Naive thymus-derived CD4-positive, alpha-beta T cell (primary cell): ENCODE data around the gene GRK6. TPM values are rescaled to one million over a fixed set of nuclear protein-coding genes. Genes with fewer than 3 reads are reported as not detected.

ENCODE experiments used
- ATAC-seq: fragments of 150-1000 bp; cut with Tn5 transposase; 2 replicates; pipeline ENCODE4 v1.10.0; 2021; ENCODE audit warnings: mild to moderate bottlenecking, moderate library complexity
- CTCF ChIA-PET: fragments of 350-600 bp; sonication (Branson Sonifier 250); formaldehyde crosslinking; loops from one replicate; lab custom pipeline; 2021; ENCODE audit warnings: antibody characterized with exemption; lab: Charles Lee
- POLR2A ChIA-PET: fragments of 350-600 bp; sonication (Branson Sonifier 250); formaldehyde crosslinking; loops from one replicate; lab custom pipeline; 2021; ENCODE audit warnings: antibody characterized with exemption, inconsistent platforms; lab: Charles Lee
- DNase-seq, 9 donors: peaks; one replicate each; pipeline versions ENCODE4 v3.0.0 to v3.0.0-alpha.2; 2020 to 2022; ENCODE audit warnings: mixed read lengths in 1 of 9
- H3K27ac ChIP-seq: one replicate; pipeline ENCODE4 v1.7.0; 2013; ENCODE audit warnings: mild to moderate bottlenecking, low read depth, low read length, moderate library complexity
- H3K27me3 ChIP-seq, 2 donors: one replicate each; pipeline ENCODE4 v1.7.0; 2013; ENCODE audit warnings: low read length in 2 of 2, mild to moderate bottlenecking in 2 of 2, moderate library complexity in 2 of 2; ENCODE audit not compliant: control insufficient read depth in 2 of 2, insufficient read depth in 2 of 2
- H3K36me3 ChIP-seq, 3 experiments: 1 replicate in 2 of 3; 2 replicates in 1 of 3; pipeline ENCODE4 v1.7.0; 2013; ENCODE audit warnings: low read length in 3 of 3, mild to moderate bottlenecking in 3 of 3, moderate library complexity in 1 of 3; ENCODE audit not compliant: insufficient read depth in 3 of 3, control insufficient read depth in 2 of 3
- H3K4me1 ChIP-seq, 2 donors: one replicate each; pipeline ENCODE4 v1.7.0; 2013; ENCODE audit warnings: low read length in 2 of 2, mild to moderate bottlenecking in 2 of 2, moderate library complexity in 1 of 2; ENCODE audit not compliant: control insufficient read depth in 2 of 2, insufficient read depth in 2 of 2
- H3K4me3 ChIP-seq: 2 replicates; pipeline ENCODE4 v1.7.0; 2013; ENCODE audit warnings: mild to moderate bottlenecking, low read length
- H3K9me3 ChIP-seq, 3 experiments: 1 replicate in 2 of 3; 2 replicates in 1 of 3; pipeline ENCODE4 v1.7.0; 2013; ENCODE audit warnings: low read length in 3 of 3; ENCODE audit not compliant: control insufficient read depth in 2 of 3
- H3K27ac Mint-ChIP-seq, 9 donors: one replicate each; pipeline ENCODE4 v1.8.0; 2020 to 2022; ENCODE audit warnings: mixed read lengths in 9 of 9, mild to moderate bottlenecking in 8 of 9, moderate library complexity in 5 of 9, inconsistent platforms in 2 of 9
- H3K27me3 Mint-ChIP-seq, 5 donors: one replicate each; pipeline ENCODE4 v1.8.0; 2021 to 2022; ENCODE audit warnings: mixed read lengths in 5 of 5, mild to moderate bottlenecking in 1 of 5
- H3K36me3 Mint-ChIP-seq, 5 donors: one replicate each; pipeline ENCODE4 v1.8.0; 2020 to 2022; ENCODE audit warnings: mixed read lengths in 5 of 5, mild to moderate bottlenecking in 3 of 5, inconsistent platforms in 1 of 5
- H3K4me1 Mint-ChIP-seq, 7 donors: one replicate each; pipeline ENCODE4 v1.8.0; 2020 to 2022; ENCODE audit warnings: mixed read lengths in 7 of 7, mild to moderate bottlenecking in 3 of 7, inconsistent platforms in 1 of 7
- H3K4me3 Mint-ChIP-seq, 10 donors: one replicate each; pipeline ENCODE4 v1.8.0; 2020 to 2022; ENCODE audit warnings: mild to moderate bottlenecking in 10 of 10, mixed read lengths in 10 of 10, moderate library complexity in 6 of 10, inconsistent platforms in 2 of 10
- H3K9me3 Mint-ChIP-seq, 11 donors: one replicate each; pipeline ENCODE4 v1.8.0; 2020 to 2022; ENCODE audit warnings: mixed read lengths in 11 of 11, mild to moderate bottlenecking in 4 of 11, inconsistent platforms in 1 of 11, moderate library complexity in 1 of 11
- intact Hi-C, 2 donors: fragments of 100-400 bp; cut with micrococcal nuclease; formaldehyde crosslinking; loops; one replicate each; pipeline ENCODE4 v1.15.1; 2023
- polyA plus RNA-seq, 2 donors: library from polyadenylated mRNA; unstranded; fragments of 300-500 nt; fragmentation: Illumina TruSeq; gene quantifications; one replicate each; pipeline ENCODE4 v1.2.3, GENCODE V29; 2021
- total RNA-seq, 6 experiments: library from RNA in 5 of 6; stranded (reverse) in 5 of 6; gene quantifications; 1 replicate in 5 of 6; 2 replicates in 1 of 6; pipeline ENCODE4 v1.2.3 and lab custom pipeline; 2021 to 2026

Gene GRK6
- total and polyA plus RNA-seq, 7 experiments from 2014 or later: 78.8 to 246 (median 200) TPM

DNA sequence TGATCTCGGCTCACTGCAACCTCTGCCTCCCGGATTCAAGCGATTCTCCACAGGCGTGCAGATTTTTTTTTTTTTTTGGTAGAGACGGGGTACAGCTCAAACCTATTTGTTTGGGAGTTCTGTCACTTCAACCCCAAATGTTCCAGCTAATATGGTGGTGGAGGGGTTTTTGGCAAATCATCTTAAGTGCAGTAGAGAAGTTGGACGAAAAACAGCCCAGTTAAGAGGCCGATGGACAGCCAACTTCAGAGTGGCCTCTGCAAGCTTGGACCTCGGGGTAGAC lies 19.4 kb downstream of the GRK6 start:
- DNase-seq (peak in 1 of 9 donors; percentile 20), ATAC-seq (no peak)
- Histone ChIP-seq H3K4me3 (peak overlapping the region; percentile 64), H3K9me3 (no peaks in the 10 kb centered on the region), H3K27me3 (no peaks in the 10 kb centered on the region), H3K27ac (peak overlapping the region; percentile 97), H3K4me1 (peaks cover 7 to 34% of the 10 kb centered on the region in 2 donors), H3K36me3 (peaks cover 0 to 25% (median 4%) of the 10 kb centered on the region in 3 experiments)
- intact Hi-C loops: loop anchor here (1.0 to 2.0 kb wide), 5 partner anchors 8 to 43 kb away; partner anchors contain the start of gene GRK6 (in 1 of the 2)
- peaks cover 0 to 5% (median 0%) of the 10 kb centered on the region in 5 donors for H3K36me3 Mint-ChIP-seq
- no peaks in the 10 kb centered on the region for H3K9me3 Mint-ChIP-seq
- ChIA-PET POLR2A (interaction anchor here (0.5 to 23.1 kb wide), 11 partner anchors 8 to 313 kb away, joined by 3 to 804 read pairs (median 6); partner anchors contain the start of genes F12, GRK6, NSD1 and PFN3), CTCF (interaction anchor here (0.7 to 8.8 kb wide), 10 partner anchors 8 to 57 kb away, joined by 3 to 105 read pairs (median 9); no protein-coding TSS in a partner anchor)
- peak overlapping the region; percentile 77 to 85 (median 82) for H3K4me3 Mint-ChIP-seq
- peaks cover 0 to 10% (median 0%) of the 10 kb centered on the region in 5 donors for H3K27me3 Mint-ChIP-seq
- H3K27ac Mint-ChIP-seq: peak overlapping the region; percentile 86 to 97 (median 92)
- peaks cover 33 to 52% (median 41%) of the 10 kb centered on the region in 7 donors for H3K4me1 Mint-ChIP-seq

DNA sequence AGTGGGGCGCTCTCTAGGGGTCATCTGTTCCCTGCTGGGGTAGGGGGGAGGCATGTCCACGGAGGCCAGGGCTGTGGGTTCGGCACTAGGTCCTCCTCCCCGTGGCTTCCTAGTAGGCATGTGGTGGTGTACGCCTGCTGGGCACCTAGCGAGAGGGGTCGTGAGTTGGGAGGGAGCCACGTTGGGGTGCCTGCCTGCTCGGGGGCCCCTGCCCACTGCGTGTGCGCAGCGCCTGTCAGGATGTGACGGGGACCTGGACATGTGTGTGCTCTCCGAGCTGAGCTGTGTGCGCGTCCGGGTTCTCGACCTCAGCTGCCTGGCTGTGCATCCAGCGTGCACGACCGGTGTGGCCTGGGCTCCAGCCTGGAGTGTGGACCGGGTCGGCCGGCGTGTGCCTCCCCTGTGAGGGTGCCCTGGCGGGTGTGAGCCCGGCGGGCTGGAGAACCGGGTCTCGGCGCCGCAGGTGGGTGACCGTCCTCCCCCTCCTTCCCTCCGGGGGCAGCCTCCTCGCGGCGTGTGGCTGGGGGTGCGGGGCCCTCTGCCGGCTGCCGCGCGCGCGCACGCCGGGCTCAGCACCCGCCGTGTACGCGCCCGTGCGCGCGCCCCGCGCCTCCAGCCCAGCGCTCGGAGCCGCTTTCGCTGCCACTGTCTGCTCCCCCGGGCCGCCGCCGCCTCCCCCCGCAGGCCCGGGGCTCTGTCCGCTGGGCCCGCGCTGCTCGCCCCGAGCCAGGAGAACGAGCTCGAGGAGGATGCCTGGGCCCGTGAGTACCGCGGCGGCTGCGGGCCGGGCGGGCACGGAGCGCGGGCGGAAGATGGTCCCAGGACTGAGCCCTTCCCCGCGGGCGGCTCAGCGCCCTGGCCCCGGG lies 20.0 kb downstream of the GRK6 start, which contains the start of gene PRR7:
Gene PRR7 (plus strand): TSS at position 615 of the 866 bp plus-strand sequence. CDS start 8,254 bp downstream, outside the sequence.
- peak within 1 kb of the TSS; percentile 97 for H3K27ac ChIP-seq
- Mint-ChIP-seq H3K4me3 (peak within 1 kb of the TSS; percentile 77 to 85 (median 82)), H3K27me3 (peaks cover 0 to 10% (median 0%) of the 10 kb centered on the region in 5 donors), H3K27ac (peak within 1 kb of the TSS; percentile 86 to 97 (median 92)), H3K36me3 (peaks cover 0 to 4% (median 0%) of the 10 kb centered on the region in 5 donors), H3K9me3 (no peaks in the 10 kb centered on the region), H3K4me1 (peaks cover 31 to 52% (median 41%) of the 10 kb centered on the region in 7 donors)
- peaks cover 0 to 20% (median 4%) of the 10 kb centered on the region in 3 experiments for H3K36me3 ChIP-seq
- no peaks in the 10 kb centered on the region for H3K9me3 ChIP-seq
- ChIA-PET CTCF (interaction anchor here (0.7 to 8.8 kb wide), 10 partner anchors 8 to 57 kb away, joined by 3 to 105 read pairs (median 6); no protein-coding TSS in a partner anchor), POLR2A (interaction anchor here (0.5 to 23.1 kb wide), 13 partner anchors 9 to 313 kb away, joined by 3 to 804 read pairs (median 6); partner anchors contain the start of genes F12, GRK6, NSD1 and PFN3)
- H3K4me1 ChIP-seq: peaks cover 7 to 34% of the 10 kb centered on the region in 2 donors
- intact Hi-C loops: loop anchor here (1.0 to 2.0 kb wide), 4 partner anchors 8 to 44 kb away; partner anchors contain the start of gene GRK6 (in 2 of the 2)
- no peaks in the 10 kb centered on the region for H3K27me3 ChIP-seq
- H3K4me3 ChIP-seq: peak within 1 kb of the TSS; percentile 64
- DNase-seq (peak; percentile 71 to 85 (median 81)), ATAC-seq (peak; percentile 75)

DNA sequence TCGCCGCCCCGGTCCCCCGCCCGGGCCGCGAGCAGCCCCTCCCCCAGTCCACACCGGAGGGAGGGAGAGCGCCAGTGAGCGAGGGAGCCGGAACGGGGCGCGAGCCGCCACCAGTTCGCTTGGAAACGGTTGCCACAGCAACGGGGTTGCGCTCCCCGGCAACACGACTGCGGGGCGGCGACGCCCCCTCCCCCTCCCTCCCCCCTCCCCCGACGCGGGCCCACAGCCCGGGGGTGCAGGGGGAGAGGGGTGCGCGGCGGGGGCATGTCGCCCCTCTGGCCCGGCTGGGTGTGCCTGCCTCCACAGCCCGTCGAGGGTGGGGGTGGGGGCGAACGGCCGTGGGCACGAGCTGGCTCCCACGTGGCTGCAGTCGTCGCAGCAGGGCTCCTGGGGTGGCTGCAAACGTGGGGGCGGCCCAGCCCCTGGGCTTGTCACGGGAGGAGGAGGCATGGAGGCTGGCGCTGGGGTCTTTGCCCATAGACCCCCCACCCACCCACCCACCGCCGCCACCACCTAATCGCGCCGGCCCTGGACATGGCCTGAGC lies 20.7 kb downstream of the GRK6 start:
- H3K9me3 Mint-ChIP-seq: no peaks in the 10 kb centered on the region
- peak; percentile 69 to 89 (median 80) for DNase-seq
- peaks cover 0 to 4% (median 0%) of the 10 kb centered on the region in 5 donors for H3K36me3 Mint-ChIP-seq
- H3K9me3 ChIP-seq: no peaks in the 10 kb centered on the region
- peak overlapping the region; percentile 64 for H3K4me3 ChIP-seq
- CTCF ChIA-PET: interaction anchor here (1.3 to 8.8 kb wide), 8 partner anchors 8 to 78 kb away, joined by 3 to 105 read pairs (median 6); no protein-coding TSS in a partner anchor
- POLR2A ChIA-PET: interaction anchor here (1.0 to 23.1 kb wide), 10 partner anchors 7 to 78 kb away, joined by 3 to 804 read pairs (median 8); partner anchors contain the start of genes F12, GRK6 and PFN3
- H3K27me3 Mint-ChIP-seq: peaks cover 0 to 15% (median 0%) of the 10 kb centered on the region in 5 donors
- H3K4me1 ChIP-seq: peaks cover 7 to 38% of the 10 kb centered on the region in 2 donors
- H3K4me1 Mint-ChIP-seq: peaks cover 27 to 51% (median 45%) of the 10 kb centered on the region in 7 donors
- peak overlapping the region; percentile 97 for H3K27ac ChIP-seq
- intact Hi-C loops: loop anchor here (1.0 to 2.0 kb wide), 3 partner anchors 21 to 44 kb away; partner anchors contain the start of gene GRK6 (in 1 of the 2)
- H3K36me3 ChIP-seq: peaks cover 0 to 13% (median 4%) of the 10 kb centered on the region in 3 experiments
- peak overlapping the region in 6 of 10 donors; percentile 23 to 77 (median 62) for H3K4me3 Mint-ChIP-seq
- peak overlapping the region in 1 of 9 donors; percentile 69 for H3K27ac Mint-ChIP-seq
- ATAC-seq: peak; percentile 67
- H3K27me3 ChIP-seq: no peaks in the 10 kb centered on the region

DNA sequence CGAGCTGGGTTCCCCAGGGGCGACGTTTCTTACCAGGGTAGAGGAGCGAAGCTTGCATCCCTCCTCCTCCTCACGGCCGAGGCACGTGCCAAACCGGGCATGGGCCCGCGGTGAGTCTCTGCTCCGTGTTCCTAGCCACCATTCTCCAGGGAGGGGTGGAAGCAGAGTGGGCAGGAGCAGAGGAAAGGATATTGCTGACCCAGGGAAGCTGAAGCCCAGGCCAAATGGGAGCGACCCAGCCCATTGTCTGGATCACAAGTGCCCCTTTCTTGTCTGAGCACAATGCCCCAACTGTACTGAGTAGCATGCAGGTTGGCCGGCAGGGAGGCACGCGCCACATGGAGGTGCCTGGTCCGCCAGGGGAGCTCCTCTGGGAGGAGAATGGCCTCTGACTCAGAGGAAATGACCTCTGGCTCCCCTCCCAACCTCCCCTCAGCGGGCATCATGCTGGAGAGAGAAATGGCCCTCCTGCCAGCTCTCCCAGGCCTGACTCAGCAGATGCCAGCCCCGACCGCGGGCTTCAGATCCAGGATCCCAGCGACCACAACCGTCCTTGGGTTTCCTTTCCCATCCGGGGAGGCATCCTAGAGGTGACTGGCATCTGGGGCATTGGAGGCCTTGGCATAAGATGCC lies 21.3 kb downstream of the GRK6 start:
- Mint-ChIP-seq H3K27ac (peak overlapping the region in 8 of 9 donors; percentile 49 to 88 (median 83)), H3K36me3 (no peaks in the 10 kb centered on the region), H3K4me3 (peak overlapping the region; percentile 50 to 85 (median 72)), H3K9me3 (peaks cover 0 to under 1% (median 0%) of the 10 kb centered on the region in 11 donors), H3K4me1 (peaks cover 24 to 48% (median 43%) of the 10 kb centered on the region in 7 donors), H3K27me3 (peaks cover 0 to 19% (median 0%) of the 10 kb centered on the region in 5 donors)
- Histone ChIP-seq H3K27me3 (no peaks in the 10 kb centered on the region), H3K27ac (peak overlapping the region; percentile 68), H3K4me3 (no peak overlapping the region), H3K4me1 (peaks cover 7 to 38% of the 10 kb centered on the region in 2 donors), H3K9me3 (no peaks in the 10 kb centered on the region), H3K36me3 (peaks cover 0 to 7% (median 4%) of the 10 kb centered on the region in 3 experiments)
- ATAC-seq (peak; percentile 0), DNase-seq (peak in 2 of 9 donors; percentile 35 to 44)
- ChIA-PET CTCF (interaction anchor here (0.6 to 8.8 kb wide), 8 partner anchors 8 to 79 kb away, joined by 3 to 105 read pairs (median 4); no protein-coding TSS in a partner anchor), POLR2A (interaction anchor here (1.2 to 23.1 kb wide), 9 partner anchors 8 to 79 kb away, joined by 3 to 804 read pairs (median 11); partner anchors contain the start of genes F12, GRK6 and PFN3)
- intact Hi-C loops: loop anchor here (1.0 to 2.0 kb wide), 3 partner anchors 21 to 45 kb away; partner anchors contain the start of gene GRK6 (in 1 of the 2)

DNA sequence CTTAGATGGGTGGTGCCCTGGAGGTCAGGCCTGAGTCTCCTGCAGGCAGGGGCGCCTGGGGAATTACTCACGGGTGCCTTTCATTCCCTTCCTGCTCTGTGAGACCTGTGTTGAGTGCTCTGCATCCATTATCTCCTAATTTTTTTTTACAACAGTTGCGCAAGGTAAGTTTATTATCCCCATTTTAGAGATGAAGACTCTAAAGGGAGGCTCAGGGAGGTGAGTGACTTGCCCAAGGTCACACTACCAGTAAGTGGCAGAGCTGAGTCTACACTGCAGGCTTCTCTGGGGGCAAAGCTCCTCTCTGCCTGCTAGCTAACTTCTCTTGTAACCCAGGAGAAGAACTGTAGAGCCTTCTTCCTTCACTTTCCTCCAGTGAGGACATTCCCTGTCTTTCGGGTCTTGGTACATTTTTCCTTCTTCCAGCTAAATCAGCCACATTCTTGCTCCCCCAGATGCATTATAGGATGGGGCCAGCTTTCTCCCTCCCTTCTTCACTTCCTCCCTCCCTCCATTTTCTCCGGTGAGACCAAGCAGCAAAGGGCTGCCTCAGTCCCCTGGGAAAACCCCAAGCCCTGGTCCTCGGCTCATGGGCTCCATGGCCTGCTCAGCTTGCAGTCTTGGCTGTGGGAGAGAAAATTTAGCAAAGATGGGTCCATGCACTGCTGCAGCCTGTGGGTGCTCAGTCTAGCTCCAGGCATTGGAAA lies 21.9 kb downstream of the GRK6 start:
- H3K27ac ChIP-seq: peak overlapping the region; percentile 5

More for the DNA sequence above, 21.9 kb downstream of the GRK6 start:
- peaks cover 0 to 6% (median 0%) of the 10 kb centered on the region in 11 donors for H3K9me3 Mint-ChIP-seq
- Histone ChIP-seq H3K27me3 (no peaks in the 10 kb centered on the region), H3K9me3 (no peaks in the 10 kb centered on the region), H3K4me3 (no peak overlapping the region), H3K36me3 (peaks cover 0 to under 1% (median 0%) of the 10 kb centered on the region in 3 experiments), H3K4me1 (peaks cover 7 to 38% of the 10 kb centered on the region in 2 donors)
- H3K4me1 Mint-ChIP-seq: peaks cover 24 to 54% (median 46%) of the 10 kb centered on the region in 7 donors
- ChIA-PET CTCF (interaction anchor here (0.6 to 8.8 kb wide), 11 partner anchors 9 to 79 kb away, joined by 3 to 105 read pairs (median 4); no protein-coding TSS in a partner anchor), POLR2A (interaction anchor here (1.2 to 23.1 kb wide), 8 partner anchors 8 to 315 kb away, joined by 3 to 804 read pairs (median 8); partner anchors contain the start of genes F12, GRK6, NSD1 and PFN3)
- peak overlapping the region; percentile 11 to 88 (median 85) for H3K27ac Mint-ChIP-seq
- intact Hi-C loops: no loop called here
- H3K36me3 Mint-ChIP-seq: no peaks in the 10 kb centered on the region
- ATAC-seq (no peak), DNase-seq (no peak)
- H3K27me3 Mint-ChIP-seq: peaks cover 0 to 26% (median 0%) of the 10 kb centered on the region in 5 donors
- peak overlapping the region; percentile 56 to 85 (median 72) for H3K4me3 Mint-ChIP-seq
